ENCODE results near the gene PRSS38. TPM values are rescaled to one million over a fixed set of nuclear protein-coding genes. Genes with fewer than 3 reads are reported as not detected.

PRSS38 gene
- total RNA-seq, 4 donors from 2014 or later, result not detected

DNA sequence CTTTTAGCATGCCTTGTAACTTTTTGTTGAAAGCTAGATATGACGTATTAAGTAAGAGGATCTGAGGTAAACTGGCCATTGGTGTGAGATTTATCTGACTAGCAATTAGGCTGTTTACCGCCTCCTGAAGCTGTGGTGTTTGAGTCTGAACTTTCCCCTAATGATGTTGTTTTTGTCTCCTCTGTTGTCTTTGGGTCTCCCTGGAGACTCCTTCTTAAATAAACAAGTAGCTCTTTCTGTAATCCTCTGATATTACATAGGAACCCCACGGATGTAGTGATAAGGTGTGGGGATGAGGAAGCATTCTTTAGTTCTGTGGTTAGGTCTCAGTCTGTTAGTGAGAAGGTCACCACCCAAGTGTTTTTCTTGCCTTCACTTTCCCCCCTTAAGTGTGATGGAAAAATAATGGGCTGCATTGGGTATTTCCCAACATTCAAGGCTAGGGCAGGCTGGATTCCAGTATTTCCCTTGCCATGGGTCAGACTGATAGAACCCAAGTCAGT lies 33.0 kb downstream of the PRSS38 start:
- TF ChIP-seq POLR2A (IDR thresholded peaks at IDR 0.05), result no peak
- TF ChIP-seq, protein P1, sequence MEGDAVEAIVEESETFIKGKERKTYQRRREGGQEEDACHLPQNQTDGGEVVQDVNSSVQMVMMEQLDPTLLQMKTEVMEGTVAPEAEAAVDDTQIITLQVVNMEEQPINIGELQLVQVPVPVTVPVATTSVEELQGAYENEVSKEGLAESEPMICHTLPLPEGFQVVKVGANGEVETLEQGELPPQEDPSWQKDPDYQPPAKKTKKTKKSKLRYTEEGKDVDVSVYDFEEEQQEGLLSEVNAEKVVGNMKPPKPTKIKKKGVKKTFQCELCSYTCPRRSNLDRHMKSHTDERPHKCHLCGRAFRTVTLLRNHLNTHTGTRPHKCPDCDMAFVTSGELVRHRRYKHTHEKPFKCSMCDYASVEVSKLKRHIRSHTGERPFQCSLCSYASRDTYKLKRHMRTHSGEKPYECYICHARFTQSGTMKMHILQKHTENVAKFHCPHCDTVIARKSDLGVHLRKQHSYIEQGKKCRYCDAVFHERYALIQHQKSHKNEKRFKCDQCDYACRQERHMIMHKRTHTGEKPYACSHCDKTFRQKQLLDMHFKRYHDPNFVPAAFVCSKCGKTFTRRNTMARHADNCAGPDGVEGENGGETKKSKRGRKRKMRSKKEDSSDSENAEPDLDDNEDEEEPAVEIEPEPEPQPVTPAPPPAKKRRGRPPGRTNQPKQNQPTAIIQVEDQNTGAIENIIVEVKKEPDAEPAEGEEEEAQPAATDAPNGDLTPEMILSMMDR (IDR thresholded peaks at IDR 0.05), result no peak
- Histone ChIP-seq H3K4me1 (no peaks in the 10 kb centered on the region), H3K27me3 (peaks cover 0 to 19% (median 0%) of the 10 kb centered on the region in 4 donors), H3K9me3 (peaks cover 0 to 4% (median 0%) of the 10 kb centered on the region in 3 donors), H3K4me3 (no peak overlapping the region), H3K36me3 (no peaks in the 10 kb centered on the region), H3K27ac (no peak overlapping the region)
- WGBS, 2 donors, result 70 to 81% methylated on average over 3 of the region's 3 CpGs
- DNase-seq, result no peak
- intact Hi-C loops (cut with DNase I), result no loop called here

DNA sequence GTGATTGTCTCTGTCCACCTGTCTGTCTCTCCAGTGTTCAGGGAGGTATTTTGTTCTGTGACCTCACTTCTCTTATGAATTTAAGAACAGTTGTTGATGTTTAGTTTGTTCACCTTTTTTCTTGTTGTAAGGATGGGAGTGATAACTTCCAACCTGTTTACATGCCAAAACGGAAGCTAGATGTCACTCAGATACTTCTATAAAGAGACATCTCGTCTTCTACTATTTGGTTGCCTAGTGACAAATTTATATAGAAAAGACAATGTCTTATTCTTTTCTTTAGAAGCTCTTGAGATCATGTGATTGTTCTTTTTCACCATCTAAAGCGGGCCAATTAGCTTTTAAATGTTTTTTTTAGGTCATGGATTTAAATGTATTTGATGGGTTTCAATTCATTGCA lies 33.8 kb downstream of the PRSS38 start:
- Histone ChIP-seq H3K36me3 (no peaks in the 10 kb centered on the region), H3K9me3 (peaks cover 0 to 4% (median 0%) of the 10 kb centered on the region in 3 donors), H3K27me3 (peaks cover 0 to 19% (median 0%) of the 10 kb centered on the region in 4 donors), H3K27ac (no peak overlapping the region), H3K4me3 (no peak overlapping the region), H3K4me1 (no peaks in the 10 kb centered on the region)
- no peak for DNase-seq
- TF ChIP-seq POLR2A (IDR thresholded peaks at IDR 0.05), result no peak
- TF ChIP-seq, protein P1 (IDR thresholded peaks at IDR 0.05), result no peak
- 29 to 48% methylated on average over 3 of the region's 3 CpGs for WGBS, 2 donors
- intact Hi-C loops (cut with DNase I), result no loop called here

DNA sequence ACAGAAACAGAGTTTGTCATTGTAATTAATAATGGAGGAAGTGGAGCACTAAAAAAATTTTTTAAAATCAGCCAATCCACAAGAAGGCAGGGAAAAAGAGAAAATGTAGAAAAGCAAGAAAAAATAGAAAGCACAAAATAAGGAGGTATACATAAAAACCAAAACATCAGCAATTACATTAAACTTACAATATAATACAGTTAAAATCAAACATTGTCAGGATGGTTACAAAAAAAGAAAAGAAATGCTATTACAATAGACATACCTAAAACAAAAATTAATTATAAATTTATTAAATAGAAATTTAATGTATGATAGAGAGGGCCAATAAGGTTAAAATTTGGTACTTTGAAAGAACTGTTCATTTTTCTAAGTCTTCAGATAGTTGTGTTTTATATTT lies 38.7 kb downstream of the PRSS38 start:
- Histone ChIP-seq H3K9me3 (no peaks in the 10 kb centered on the region), H3K27me3 (peaks cover 0 to 12% (median 0%) of the 10 kb centered on the region in 4 donors), H3K4me3 (no peak overlapping the region), H3K4me1 (no peaks in the 10 kb centered on the region), H3K36me3 (no peaks in the 10 kb centered on the region), H3K27ac (no peak overlapping the region)
- TF ChIP-seq, protein P1 (IDR thresholded peaks at IDR 0.05), result no peak
- no peak for TF ChIP-seq POLR2A (IDR thresholded peaks at IDR 0.05)
- intact Hi-C loops (cut with DNase I), result no loop called here
- DNase-seq, result no peak

DNA sequence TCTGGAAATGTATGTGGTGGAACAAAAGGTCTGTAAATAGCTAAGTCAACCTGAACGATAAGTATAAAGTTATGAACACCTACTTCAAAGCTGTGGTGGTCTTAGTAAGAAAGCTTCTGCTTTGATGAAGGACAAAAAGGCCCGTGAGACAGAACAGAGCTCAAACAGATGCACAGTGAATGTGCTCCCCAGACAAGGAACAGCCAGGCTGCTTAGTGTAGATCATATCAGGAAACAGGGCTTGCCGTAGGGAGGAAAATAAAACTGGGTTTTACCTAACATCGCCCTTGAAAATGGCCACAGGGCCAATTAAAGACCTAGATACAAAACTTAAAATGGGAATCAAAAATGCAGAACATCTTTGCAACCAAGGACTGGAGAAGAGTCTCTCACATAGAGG lies 40.2 kb downstream of the PRSS38 start:
- no peak for TF ChIP-seq POLR2A (IDR thresholded peaks at IDR 0.05)
- TF ChIP-seq, protein P1 (IDR thresholded peaks at IDR 0.05), result no peak
- intact Hi-C loops (cut with DNase I), result no loop called here
- WGBS, 2 donors, result 72 to 75% methylated on average over 4 of the region's 4 CpGs
- H3K4me3 ChIP-seq, result no peak overlapping the region
- no peaks in the 10 kb centered on the region for H3K9me3 ChIP-seq
- no peaks in the 10 kb centered on the region for H3K4me1 ChIP-seq
- H3K36me3 ChIP-seq, result no peaks in the 10 kb centered on the region
- peaks cover 0 to 12% (median 0%) of the 10 kb centered on the region in 4 donors for H3K27me3 ChIP-seq
- no peak for DNase-seq
- no peak overlapping the region for H3K27ac ChIP-seq

DNA sequence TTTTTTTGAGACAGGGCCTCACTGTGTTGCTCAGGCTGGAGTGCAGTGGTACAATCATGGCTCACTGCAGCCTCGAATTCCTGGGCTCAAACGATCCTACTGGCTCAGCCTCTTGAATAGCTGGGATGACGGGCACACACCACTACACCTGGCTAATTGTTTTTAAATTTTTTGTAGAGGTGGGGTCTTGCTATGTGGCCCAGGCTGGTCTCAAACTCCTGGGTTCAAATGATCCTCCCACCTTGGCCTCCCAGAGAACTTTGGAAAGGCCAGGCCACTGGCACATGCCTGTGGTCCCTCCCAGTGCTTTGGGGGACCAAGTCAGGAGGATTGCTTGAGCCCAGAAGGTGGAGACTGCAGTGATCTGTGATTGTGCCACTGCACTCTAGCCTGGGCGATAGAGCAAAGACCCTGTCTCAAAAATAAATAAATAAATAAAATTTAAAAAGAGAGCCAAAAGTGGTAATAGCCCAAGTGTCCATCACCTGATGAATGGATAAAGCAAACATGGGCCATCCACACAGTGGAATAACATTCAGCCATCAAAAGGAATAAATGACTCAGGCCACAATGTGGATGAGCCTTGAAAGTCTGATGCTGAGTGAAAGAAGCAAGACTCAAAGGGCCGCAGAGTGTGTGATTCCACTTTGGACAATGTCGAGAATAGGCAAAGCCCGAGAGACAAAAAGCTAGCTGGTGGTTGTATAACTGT lies 40.8 kb downstream of the PRSS38 start:
- peaks cover 0 to 12% (median 0%) of the 10 kb centered on the region in 4 donors for H3K27me3 ChIP-seq
- no peaks in the 10 kb centered on the region for H3K9me3 ChIP-seq
- H3K4me3 ChIP-seq, result no peak overlapping the region
- no peaks in the 10 kb centered on the region for H3K36me3 ChIP-seq
- no peaks in the 10 kb centered on the region for H3K4me1 ChIP-seq
- 85 to 88% methylated on average over 7 of the region's 7 CpGs for WGBS, 2 donors
- no peak for TF ChIP-seq POLR2A (IDR thresholded peaks at IDR 0.05)
- TF ChIP-seq, protein P1 (IDR thresholded peaks at IDR 0.05), result no peak
- intact Hi-C loops (cut with DNase I), result no loop called here
- H3K27ac ChIP-seq, result no peak overlapping the region
- no peak for DNase-seq

All from esophagus squamous epithelium (tissue), 5 donors.